HG02973 (cell line): ENCODE data around the gene SPDYE1.
"Not testable (repeated sequence)": the region's sequence is repeated elsewhere in the genome, so short reads cannot be mapped to it uniquely, and the experiment has no call there.

Source experiments
- ATAC-seq: cut with Tn5 transposase; IDR thresholded peaks from one replicate; pipeline ENCODE4 v1.9.1; 2021; ENCODE audit warnings: moderate library complexity; ENCODE audit not compliant: unreplicated experiment

The SPDYE1 gene

DNA sequence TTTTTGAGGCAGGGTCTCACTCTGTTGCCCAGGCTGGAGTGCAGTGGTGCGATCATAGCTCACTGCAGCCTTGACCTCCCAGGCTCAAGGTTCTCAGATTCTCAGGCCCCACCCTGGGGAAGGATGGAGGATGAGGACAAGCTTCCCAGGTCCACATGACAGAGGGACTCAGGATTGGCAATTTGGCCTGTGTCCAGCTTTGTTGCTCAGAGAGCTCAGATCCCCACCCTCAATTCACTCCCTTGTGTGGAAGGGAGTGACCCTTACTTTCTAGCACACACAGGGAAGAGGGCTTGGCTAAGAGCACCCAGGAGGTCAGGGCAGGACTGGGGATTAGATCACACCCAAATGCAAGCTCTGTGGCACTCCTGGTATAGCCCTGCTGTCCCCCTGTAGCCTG is 6.9 kb upstream of the SPDYE1 start:
- not testable (repeated sequence) for ATAC-seq

- ATAC-seq: peak; percentile 79
Measured at GRCh38 chr7:43992896-43993295, 4.8 kb upstream of the SPDYE1 start.

DNA sequence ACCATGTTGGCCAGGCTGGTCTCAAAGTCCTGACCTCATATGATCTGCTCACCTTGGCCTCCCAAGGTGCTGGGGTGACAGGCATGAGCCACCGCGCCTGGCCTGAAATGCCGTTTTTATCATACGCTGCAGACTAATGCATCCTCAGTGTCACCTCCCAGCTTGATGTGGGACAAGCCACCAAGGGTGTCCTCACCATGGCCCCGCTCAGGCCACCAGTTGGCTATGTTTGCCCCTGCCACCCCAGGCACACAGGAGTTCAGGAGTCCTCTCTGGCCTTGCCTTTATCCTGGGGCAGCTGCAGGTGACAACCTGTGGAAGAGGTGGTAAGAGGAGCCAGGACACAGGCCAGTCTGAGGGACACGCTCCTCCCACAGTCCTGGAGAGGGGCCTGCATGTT is 3.0 kb upstream of the SPDYE1 start:
- not testable (repeated sequence) for ATAC-seq

GRCh38 chr7:44012081-44012480 is 14.4 kb downstream of the SPDYE1 start:
- not testable (repeated sequence) for ATAC-seq

DNA sequence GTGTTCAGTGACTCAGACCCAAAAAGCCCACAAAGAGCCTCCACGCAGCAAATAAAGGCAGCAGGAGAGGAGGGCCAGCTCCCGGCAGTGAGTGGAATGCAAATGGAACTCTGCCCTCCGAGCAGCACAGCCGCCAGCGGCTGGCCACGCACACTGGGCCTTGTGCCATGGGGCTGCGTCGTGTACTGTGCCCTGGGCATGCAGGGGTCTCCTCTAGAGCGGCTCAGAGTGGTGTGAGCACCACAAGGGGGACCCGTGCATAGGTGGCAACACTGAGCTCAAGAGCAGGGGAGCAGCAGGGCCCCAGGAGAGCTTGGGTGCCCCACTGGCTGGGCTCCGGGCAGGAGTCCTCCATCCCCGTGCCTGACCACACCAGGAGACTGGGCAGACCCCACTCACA is 17.4 kb downstream of the SPDYE1 start:
- not testable (repeated sequence) for ATAC-seq

- peak; percentile 87 for ATAC-seq
Measured at GRCh38 chr7:44018857-44019807, 21.4 kb downstream of the SPDYE1 start.

- not testable (repeated sequence) for ATAC-seq
Measured at GRCh38 chr7:44019825-44020224, 22.1 kb downstream of the SPDYE1 start.

DNA sequence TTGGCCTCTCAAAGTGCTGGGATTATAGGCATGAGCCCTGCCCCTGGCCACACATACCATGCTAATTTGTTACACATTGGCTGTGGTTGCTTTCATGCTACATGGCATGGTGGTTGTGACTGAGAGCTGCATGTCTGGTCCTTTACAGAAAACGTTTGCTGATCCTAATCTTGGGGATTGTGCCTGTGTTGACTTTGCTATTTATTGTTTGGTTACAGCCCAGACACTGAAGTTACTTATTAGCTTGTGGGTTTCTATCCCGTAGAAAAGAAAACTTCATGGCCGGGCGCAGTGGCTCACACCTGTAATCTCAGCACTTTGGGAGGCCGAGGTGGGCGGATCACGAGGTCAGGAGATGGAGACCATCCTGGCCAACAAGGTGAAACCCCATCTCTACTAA is 24.4 kb downstream of the SPDYE1 start:
- not testable (repeated sequence) for ATAC-seq

GRCh38 chr7:44022796-44023467 is 25.2 kb downstream of the SPDYE1 start:
- ATAC-seq: not testable (repeated sequence)

DNA sequence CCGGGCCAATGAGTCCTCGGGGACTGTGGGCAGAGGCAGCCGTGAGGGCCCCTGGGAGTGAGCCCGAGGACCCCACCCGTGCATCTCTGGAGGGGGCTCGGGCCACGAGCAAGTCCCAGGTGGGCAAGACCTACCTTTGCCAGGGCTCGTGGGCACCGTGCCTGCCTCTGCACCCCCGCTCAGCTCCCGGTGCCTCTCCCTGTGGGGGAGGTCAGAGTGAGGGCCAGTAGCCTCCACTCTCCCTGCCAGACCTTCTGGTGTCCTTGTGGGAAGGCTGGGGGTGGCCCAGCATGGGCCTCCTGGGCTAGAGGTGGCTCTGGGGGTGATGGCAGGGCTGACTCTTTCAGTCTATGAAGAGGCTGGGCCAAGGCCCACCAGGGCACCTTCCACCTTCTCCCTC is 31.7 kb downstream of the SPDYE1 start:
- not testable (repeated sequence) for ATAC-seq

- ATAC-seq: not testable (repeated sequence)
Measured at GRCh38 chr7:44030029-44030428, 32.3 kb downstream of the SPDYE1 start.

- ATAC-seq: not testable (repeated sequence)
Measured at GRCh38 chr7:44031319-44031718, 33.6 kb downstream of the SPDYE1 start.

DNA sequence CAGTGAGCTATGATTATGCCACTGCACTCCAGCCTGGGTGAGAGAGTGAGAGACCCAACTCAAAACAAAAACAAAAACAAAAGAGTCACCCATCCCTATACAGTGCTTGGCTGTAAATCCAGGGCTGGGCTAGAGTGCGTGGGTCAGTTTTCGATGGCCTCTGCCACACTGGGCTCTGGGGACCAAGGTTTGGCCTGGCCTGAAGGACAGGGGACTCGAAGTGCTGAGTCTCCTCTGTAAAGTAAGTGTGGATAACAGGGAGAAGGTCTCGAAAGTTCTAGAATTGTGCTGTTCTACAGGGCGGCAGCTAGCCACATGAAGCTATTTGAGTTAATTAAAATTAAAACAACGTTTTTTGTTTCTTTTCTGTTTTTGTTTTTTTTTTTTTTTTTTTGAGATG is 34.3 kb downstream of the SPDYE1 start:
- ATAC-seq: not testable (repeated sequence)

- ATAC-seq: not testable (repeated sequence)
Measured at GRCh38 chr7:44033971-44034844, 36.5 kb downstream of the SPDYE1 start.

- ATAC-seq: not testable (repeated sequence)
Measured at GRCh38 chr7:44036364-44036763, 38.7 kb downstream of the SPDYE1 start.

DNA sequence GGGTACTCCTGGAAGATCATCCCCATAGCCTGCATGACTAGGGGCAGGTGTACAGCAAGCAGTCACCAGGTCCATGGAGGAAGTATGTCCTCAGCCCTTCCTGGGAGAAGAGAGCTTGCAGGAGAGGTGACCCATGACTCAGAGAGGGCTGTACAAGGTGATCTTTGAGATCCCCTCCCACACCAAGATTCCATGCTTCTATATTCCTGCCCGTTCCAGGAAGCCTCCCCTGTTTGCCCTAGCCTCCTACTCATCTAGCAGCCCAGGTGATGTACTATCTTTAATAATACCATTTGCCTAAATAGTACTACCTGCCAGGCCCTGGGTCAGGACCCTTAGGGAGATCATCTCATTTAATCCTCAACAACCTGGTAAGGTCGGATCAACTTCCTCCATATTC is 40.3 kb downstream of the SPDYE1 start:
- ATAC-seq: not testable (repeated sequence)

DNA sequence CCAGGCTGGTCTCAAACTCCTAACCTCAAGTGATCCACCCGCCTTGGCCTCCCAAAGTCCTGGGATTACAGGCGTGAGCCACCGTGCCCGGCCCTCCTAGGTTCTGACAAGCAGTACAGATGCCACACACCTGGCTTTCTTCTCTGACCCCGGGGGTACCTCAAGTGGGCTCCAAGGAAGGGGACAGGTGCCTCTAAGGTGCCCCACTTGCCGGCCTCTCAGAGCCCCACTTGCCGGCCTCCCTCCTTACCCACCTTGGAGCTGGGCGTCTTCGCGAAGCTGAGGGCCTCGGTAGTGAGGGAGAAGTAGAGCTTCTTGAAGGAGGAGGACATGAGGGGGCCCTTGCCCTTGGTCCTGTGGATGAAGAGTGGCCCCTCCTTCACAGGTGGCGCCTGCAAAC is 40.9 kb downstream of the SPDYE1 start:
- not testable (repeated sequence) for ATAC-seq

DNA sequence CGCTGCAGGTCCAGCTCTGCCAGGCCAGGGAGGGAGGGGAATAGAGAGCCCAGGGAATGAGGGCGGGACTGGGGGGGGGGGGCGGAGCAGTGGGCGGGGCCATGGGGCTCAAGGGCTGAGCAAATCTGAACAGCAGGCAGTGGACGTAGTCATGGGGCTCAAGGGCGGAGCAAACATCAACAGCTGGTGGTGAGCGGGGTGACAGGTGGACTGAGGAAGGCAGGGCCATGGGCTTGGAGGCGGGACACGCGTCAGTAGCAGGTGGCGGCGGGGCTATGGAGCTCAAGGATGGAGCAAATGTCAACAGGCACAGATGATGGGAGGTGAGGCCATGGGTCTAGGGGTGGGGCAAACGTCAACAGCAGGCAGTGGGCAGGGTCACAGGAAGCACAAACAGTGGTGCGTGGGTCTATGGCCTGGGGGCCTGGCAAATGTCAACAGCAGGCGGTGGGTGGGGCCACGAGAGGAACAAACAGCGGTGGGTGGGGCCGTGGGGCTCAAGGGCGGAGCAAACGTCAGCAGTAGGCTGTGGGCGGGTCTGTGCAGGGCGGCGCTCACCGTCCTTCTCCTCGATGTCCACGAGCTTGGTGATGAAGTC is 41.4 kb downstream of the SPDYE1 start:
- ATAC-seq: peak; percentile 47

DNA sequence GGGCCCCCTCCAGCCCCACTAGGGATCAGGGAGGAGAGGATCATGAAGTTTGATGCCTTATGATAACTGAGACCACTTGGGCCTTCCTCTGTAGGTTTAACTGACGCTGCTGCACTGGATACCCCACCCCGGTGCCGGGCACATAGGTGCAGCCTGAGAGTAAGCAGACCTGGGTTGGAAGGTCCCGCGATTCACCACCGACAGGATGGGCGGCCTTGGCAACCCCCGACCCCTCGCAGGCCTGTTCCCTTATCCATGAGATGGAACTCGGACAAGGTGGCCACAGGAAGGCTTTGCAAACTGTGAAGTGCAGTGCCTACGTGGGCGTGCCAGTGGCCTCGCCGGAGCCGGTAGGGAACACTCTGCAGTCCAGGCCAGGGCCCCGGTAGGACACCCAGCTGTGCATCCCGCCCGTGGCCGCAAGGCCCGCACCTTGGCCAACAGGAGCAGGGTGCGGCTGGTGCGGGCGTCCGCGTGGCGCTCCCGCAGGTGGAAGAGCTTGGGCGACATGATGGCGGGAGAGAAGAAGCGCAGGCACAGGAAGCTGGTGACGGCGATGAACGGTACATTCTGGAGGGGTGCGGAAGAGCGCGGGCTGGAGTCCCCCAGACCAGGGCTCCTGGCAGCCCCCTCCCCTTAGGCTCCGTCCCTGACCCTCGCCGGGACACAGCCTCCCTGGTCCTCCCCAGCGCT is 42.2 kb downstream of the SPDYE1 start:
- peak; percentile 7 for ATAC-seq

GRCh38 chr7:44040493-44040891 is 42.8 kb downstream of the SPDYE1 start:
- peak; percentile 43 for ATAC-seq
